Astrocyte (in vitro differentiated cells and primary cell): Measurements from ENCODE around the gene RNU2-63P. TPM values are rescaled to one million over a fixed set of nuclear protein-coding genes. Genes with fewer than 3 reads are reported as not detected.

Source experiments
- DNase-seq: peaks from one replicate; pipeline ENCODE4 v3.0.0-alpha.2; 2010; ENCODE audit warnings: low read depth
- FAIRE-seq: peaks from 2 replicates; lab custom pipeline; 2011; peaks lifted over from hg19 to GRCh38; lab: Jason Lieb, UNC
- H2AFZ ChIP-seq: 2 replicates; pipeline ENCODE4 v1.6.0; 2012; ENCODE audit warnings: low read depth, low read length, inconsistent platforms
- H3K27ac ChIP-seq: 2 replicates; pipeline ENCODE4 v1.5.1; 2011; ENCODE audit warnings: low read depth, low read length, inconsistent platforms
- H3K27me3 ChIP-seq: 2 replicates; pipeline ENCODE4 v1.6.0; 2011; ENCODE audit warnings: low read length, inconsistent platforms; ENCODE audit not compliant: insufficient read depth
- H3K36me3 ChIP-seq: 2 replicates; pipeline ENCODE4 v1.5.1; 2011; ENCODE audit warnings: low read length, inconsistent platforms; ENCODE audit not compliant: insufficient read depth
- H3K4me1 ChIP-seq: 2 replicates; pipeline ENCODE4 v1.5.1; 2011; ENCODE audit warnings: low read length, inconsistent platforms; ENCODE audit not compliant: insufficient read depth
- H3K4me2 ChIP-seq: 2 replicates; pipeline ENCODE4 v1.6.0; 2012; ENCODE audit warnings: low read length, inconsistent platforms
- H3K4me3 ChIP-seq: 2 replicates; pipeline ENCODE4 v1.5.1; 2011; ENCODE audit warnings: low read depth, mild to moderate bottlenecking, low read length, inconsistent platforms; ENCODE audit not compliant: insufficient read depth
- H3K79me2 ChIP-seq: 2 replicates; pipeline ENCODE4 v1.6.0; 2012; ENCODE audit warnings: mild to moderate bottlenecking, low read length, inconsistent platforms; ENCODE audit not compliant: insufficient read depth
- H3K9ac ChIP-seq: 2 replicates; pipeline ENCODE4 v1.6.0; 2012; ENCODE audit warnings: mild to moderate bottlenecking, low read length, inconsistent platforms
- H3K9me3 ChIP-seq: 2 replicates; pipeline ENCODE4 v1.5.1; 2012; ENCODE audit warnings: low read depth, mild to moderate bottlenecking, low read length, inconsistent platforms; ENCODE audit not compliant: insufficient read depth
- H4K20me1 ChIP-seq: 2 replicates; pipeline ENCODE4 v1.6.0; 2012; ENCODE audit warnings: low read length, inconsistent platforms; ENCODE audit not compliant: insufficient read depth
- H3K27ac Mint-ChIP-seq: one replicate; pipeline ENCODE4 v1.8.0; 2021; ENCODE audit warnings: mild to moderate bottlenecking, mixed read lengths; ENCODE audit not compliant: unreplicated experiment
- H3K27me3 Mint-ChIP-seq: one replicate; pipeline ENCODE4 v1.8.0; 2021; ENCODE audit warnings: low read depth, mixed read lengths; ENCODE audit not compliant: unreplicated experiment
- H3K36me3 Mint-ChIP-seq: one replicate; pipeline ENCODE4 v1.8.0; 2021; ENCODE audit warnings: low read depth, mixed read lengths; ENCODE audit not compliant: unreplicated experiment
- H3K4me1 Mint-ChIP-seq: one replicate; pipeline ENCODE4 v1.8.0; 2021; ENCODE audit warnings: low read depth, mixed read lengths; ENCODE audit not compliant: unreplicated experiment
- H3K4me3 Mint-ChIP-seq: one replicate; pipeline ENCODE4 v1.8.0; 2021; ENCODE audit warnings: mild to moderate bottlenecking, moderate library complexity, mixed read lengths; ENCODE audit not compliant: unreplicated experiment
- H3K9me3 Mint-ChIP-seq: one replicate; pipeline ENCODE4 v1.8.0; 2021; ENCODE audit warnings: mild to moderate bottlenecking, mixed read lengths; ENCODE audit not compliant: unreplicated experiment
- EZH2 ChIP-seq: IDR thresholded peaks from 2 replicates; pipeline ENCODE4 v1.6.1; 2012; ENCODE audit warnings: mild to moderate bottlenecking, low read length, inconsistent platforms; ENCODE audit not compliant: insufficient read depth
- total RNA-seq: library from RNA; stranded (reverse); gene quantifications from 2 replicates; pipeline ENCODE4 v1.2.1, GENCODE V29; 2021
- TF ChIP-seq, protein P1 (sequence below): IDR thresholded peaks from 2 replicates; pipeline ENCODE4 v1.5.1; 2011; ENCODE audit warnings: low read depth, mild to moderate bottlenecking, inconsistent platforms, low read length, moderate library complexity; ENCODE audit not compliant: insufficient read depth

Gene RNU2-63P
- total RNA-seq, 1 donor from 2014 or later, result 4.2 TPM

DNA sequence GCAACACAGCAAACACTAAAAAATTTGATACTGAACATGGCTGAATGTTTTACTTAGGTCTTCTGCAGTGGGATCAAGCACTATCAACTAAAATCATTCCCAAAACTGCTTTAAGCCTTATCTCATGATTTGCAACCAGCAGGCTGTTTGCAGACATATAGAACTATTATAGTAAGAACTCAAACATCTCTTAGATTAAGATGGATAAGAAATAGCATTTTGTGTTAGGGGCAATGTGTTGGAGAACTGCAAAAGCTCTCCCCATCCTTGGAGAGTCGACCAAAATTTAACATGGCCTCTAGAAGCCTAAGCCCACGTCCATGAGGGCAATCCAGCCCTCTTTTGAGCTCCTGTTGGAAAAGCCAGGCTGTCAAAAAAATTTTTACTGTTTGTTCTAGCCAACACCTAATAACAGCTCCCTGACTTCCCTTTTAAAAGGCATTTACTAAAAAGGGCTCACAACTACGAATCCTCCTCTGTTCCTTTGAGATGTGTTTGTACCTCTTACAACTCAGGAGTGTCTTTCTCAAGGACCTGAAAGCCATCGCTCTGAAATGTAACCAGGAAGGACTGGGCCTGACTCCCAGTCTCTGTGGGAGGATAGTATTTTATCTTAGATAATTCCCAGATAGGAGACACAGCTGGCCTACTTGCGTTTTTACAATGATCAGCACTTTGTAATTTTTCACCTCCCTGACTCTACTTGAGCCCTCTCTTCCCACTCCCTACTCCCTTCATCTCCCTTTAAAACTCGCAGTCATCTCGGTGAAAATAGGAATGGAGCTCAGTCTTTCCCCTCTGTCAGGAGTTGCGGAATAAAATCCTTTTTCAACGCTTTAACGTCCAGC lies 37.8 kb upstream of the RNU2-63P start:
- H3K4me2 ChIP-seq, result peak overlapping the region; percentile 91
- H3K4me3 ChIP-seq, result peak overlapping the region; percentile 83
- H3K27ac ChIP-seq, result peak overlapping the region; percentile 91
- H3K79me2 ChIP-seq, result peaks cover 56% of the 10 kb centered on the region
- peaks cover 18% of the 10 kb centered on the region for H3K4me1 Mint-ChIP-seq
- H3K27me3 Mint-ChIP-seq, result no peaks in the 10 kb centered on the region
- H3K36me3 Mint-ChIP-seq, result peaks cover 4% of the 10 kb centered on the region
- no peak for TF ChIP-seq EZH2
- TF ChIP-seq, protein P1, sequence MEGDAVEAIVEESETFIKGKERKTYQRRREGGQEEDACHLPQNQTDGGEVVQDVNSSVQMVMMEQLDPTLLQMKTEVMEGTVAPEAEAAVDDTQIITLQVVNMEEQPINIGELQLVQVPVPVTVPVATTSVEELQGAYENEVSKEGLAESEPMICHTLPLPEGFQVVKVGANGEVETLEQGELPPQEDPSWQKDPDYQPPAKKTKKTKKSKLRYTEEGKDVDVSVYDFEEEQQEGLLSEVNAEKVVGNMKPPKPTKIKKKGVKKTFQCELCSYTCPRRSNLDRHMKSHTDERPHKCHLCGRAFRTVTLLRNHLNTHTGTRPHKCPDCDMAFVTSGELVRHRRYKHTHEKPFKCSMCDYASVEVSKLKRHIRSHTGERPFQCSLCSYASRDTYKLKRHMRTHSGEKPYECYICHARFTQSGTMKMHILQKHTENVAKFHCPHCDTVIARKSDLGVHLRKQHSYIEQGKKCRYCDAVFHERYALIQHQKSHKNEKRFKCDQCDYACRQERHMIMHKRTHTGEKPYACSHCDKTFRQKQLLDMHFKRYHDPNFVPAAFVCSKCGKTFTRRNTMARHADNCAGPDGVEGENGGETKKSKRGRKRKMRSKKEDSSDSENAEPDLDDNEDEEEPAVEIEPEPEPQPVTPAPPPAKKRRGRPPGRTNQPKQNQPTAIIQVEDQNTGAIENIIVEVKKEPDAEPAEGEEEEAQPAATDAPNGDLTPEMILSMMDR, result no peak
- no peak overlapping the region for H2AFZ ChIP-seq
- H3K27ac Mint-ChIP-seq, result peak overlapping the region; percentile 97
- FAIRE-seq (no peak), DNase-seq (peak; percentile 34)
- peaks cover 3% of the 10 kb centered on the region for H3K36me3 ChIP-seq
- peaks cover 17% of the 10 kb centered on the region for H3K4me1 ChIP-seq
- peaks cover 5% of the 10 kb centered on the region for H4K20me1 ChIP-seq
- H3K9me3 Mint-ChIP-seq, result no peaks in the 10 kb centered on the region
- H3K9me3 ChIP-seq, result no peaks in the 10 kb centered on the region
- peak overlapping the region; percentile 97 for H3K9ac ChIP-seq
- peak overlapping the region; percentile 96 for H3K4me3 Mint-ChIP-seq
- no peaks in the 10 kb centered on the region for H3K27me3 ChIP-seq

DNA sequence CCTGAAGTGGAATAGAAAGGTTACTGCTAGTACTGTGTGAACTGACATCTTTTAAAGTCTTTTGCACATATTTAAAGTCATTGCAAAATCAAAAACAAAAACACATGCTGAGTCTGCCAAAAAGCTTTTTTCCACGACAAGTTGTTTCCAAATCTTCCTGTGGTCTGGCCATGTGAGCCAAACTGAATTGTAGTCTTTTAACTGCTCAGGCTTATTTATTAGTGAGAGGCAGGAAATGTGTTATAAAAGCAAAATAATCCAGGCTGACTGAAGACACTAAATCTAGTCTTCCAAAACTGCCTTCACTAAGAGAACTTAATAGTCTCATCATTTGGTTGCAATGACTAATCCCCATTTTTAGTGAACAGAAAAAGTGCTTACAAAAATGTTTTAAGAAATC lies 36.9 kb upstream of the RNU2-63P start:
- no peaks in the 10 kb centered on the region for H3K9me3 Mint-ChIP-seq
- peaks cover 4% of the 10 kb centered on the region for H3K36me3 Mint-ChIP-seq
- peak; percentile 16 for DNase-seq
- Histone ChIP-seq H4K20me1 (peaks cover 5% of the 10 kb centered on the region), H3K9me3 (no peaks in the 10 kb centered on the region), H3K27ac (no peak overlapping the region), H3K36me3 (peaks cover 4% of the 10 kb centered on the region), H3K4me3 (no peak overlapping the region), H3K4me1 (peaks cover 17% of the 10 kb centered on the region), H3K4me2 (peak overlapping the region; percentile 91), H3K9ac (no peak overlapping the region), H3K27me3 (no peaks in the 10 kb centered on the region), H2AFZ (no peak overlapping the region), H3K79me2 (peaks cover 59% of the 10 kb centered on the region)
- H3K27me3 Mint-ChIP-seq, result no peaks in the 10 kb centered on the region
- H3K4me3 Mint-ChIP-seq, result peak overlapping the region; percentile 96
- no peak overlapping the region for H3K27ac Mint-ChIP-seq
- FAIRE-seq, result peak; percentile 23
- TF ChIP-seq EZH2, result no peak
- TF ChIP-seq, protein P1, result no peak
- H3K4me1 Mint-ChIP-seq, result peaks cover 18% of the 10 kb centered on the region

DNA sequence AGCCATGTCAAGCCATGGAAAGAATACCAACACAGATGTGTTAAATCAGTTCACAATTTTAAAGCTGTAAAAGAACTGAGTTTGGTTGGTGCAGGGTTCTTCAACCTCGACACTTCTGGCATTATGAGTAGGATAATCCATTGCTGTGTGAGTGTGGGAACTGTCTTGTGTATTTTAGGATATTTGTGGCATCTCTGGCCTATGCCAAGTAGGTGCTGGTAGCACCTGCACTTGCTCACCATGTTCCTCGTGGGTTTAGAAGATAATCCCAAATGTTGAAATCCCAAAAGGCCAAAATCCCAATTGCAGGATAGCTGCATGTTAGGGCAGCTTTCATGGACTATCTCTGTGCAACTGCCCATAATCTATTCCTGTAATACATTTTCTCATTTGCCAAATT lies 35.4 kb upstream of the RNU2-63P start:
- H4K20me1 ChIP-seq, result peaks cover 5% of the 10 kb centered on the region
- H3K4me2 ChIP-seq, result no peak overlapping the region
- Mint-ChIP-seq H3K27ac (no peak overlapping the region), H3K9me3 (no peaks in the 10 kb centered on the region), H3K27me3 (no peaks in the 10 kb centered on the region), H3K36me3 (peaks cover 4% of the 10 kb centered on the region), H3K4me1 (peaks cover 18% of the 10 kb centered on the region), H3K4me3 (no peak overlapping the region)
- FAIRE-seq, result no peak
- no peaks in the 10 kb centered on the region for H3K9me3 ChIP-seq
- H3K27me3 ChIP-seq, result no peaks in the 10 kb centered on the region
- no peak overlapping the region for H2AFZ ChIP-seq
- peaks cover 17% of the 10 kb centered on the region for H3K4me1 ChIP-seq
- peaks cover 4% of the 10 kb centered on the region for H3K36me3 ChIP-seq
- H3K9ac ChIP-seq, result no peak overlapping the region
- TF ChIP-seq, protein P1, result no peak
- no peak for TF ChIP-seq EZH2
- no peak overlapping the region for H3K4me3 ChIP-seq
- DNase-seq, result no peak
- no peak overlapping the region for H3K27ac ChIP-seq
- peaks cover 59% of the 10 kb centered on the region for H3K79me2 ChIP-seq
